Measurements from ENCODE around the gene EPS8L2.
"Not testable (repeated sequence)": the region's sequence is repeated elsewhere in the genome, so short reads cannot be mapped to it uniquely, and the experiment has no call there.

The EPS8L2 gene

DNA sequence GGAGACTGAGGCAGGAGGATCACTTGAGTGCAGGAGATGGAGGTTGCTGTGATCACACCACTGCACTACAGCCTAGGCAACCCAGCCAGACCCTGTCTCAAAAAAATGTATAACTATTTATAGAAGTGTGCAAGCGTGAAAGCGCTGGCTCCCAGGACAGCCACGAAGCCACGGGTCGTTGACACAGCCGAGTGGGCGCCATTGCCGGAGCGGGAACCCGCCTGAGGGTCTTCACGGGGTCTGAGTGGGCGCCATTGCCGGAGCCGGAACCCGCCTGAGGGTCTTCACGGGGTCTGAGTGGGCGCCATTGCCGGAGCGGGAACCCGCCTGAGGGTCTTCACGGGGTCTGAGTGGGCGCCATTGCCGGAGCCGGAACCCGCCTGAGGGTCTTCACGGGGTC lies 28.5 kb downstream of the EPS8L2 start:
- not testable (repeated sequence) for H2AK5ac ChIP-seq (ENCODE audit: low read length); H3K4me1 ChIP-seq (ENCODE audit: control insufficient read depth, low read depth, low read length); H3K56ac ChIP-seq (ENCODE audit: low read length); H3K4me2 ChIP-seq (ENCODE audit: low read length); H3K9ac ChIP-seq (ENCODE audit: low read length); H3K4me3 ChIP-seq (ENCODE audit: low read length); H3K27me3 ChIP-seq (ENCODE audit: insufficient read depth, low read length, poor library complexity); H3K79me2 ChIP-seq (ENCODE audit: control insufficient read depth, insufficient read depth, low read length); H2BK15ac ChIP-seq (replicated peaks; ENCODE audit: low read depth); DNase-seq; H3K27ac ChIP-seq (ENCODE audit: low read depth, low read length); H3K4ac ChIP-seq (ENCODE audit: low read depth, low read length); H3K18ac ChIP-seq (ENCODE audit: low read length); H3K79me1 ChIP-seq (ENCODE audit: low read length); H4K5ac ChIP-seq (ENCODE audit: low read length); H4K8ac ChIP-seq (ENCODE audit: low read depth, low read length); H2BK5ac ChIP-seq (ENCODE audit: low read length); H3K23ac ChIP-seq (ENCODE audit: low read length); H3K36me3 ChIP-seq (ENCODE audit: control insufficient read depth, insufficient read depth, low read length); H2BK120ac ChIP-seq (ENCODE audit: low read depth, low read length)
- WGBS (ENCODE audit: extremely low coverage, insufficient coverage, low lambda C conversion rate) = no CpG with 5 or more reads among the region's 26 CpGs

DNA sequence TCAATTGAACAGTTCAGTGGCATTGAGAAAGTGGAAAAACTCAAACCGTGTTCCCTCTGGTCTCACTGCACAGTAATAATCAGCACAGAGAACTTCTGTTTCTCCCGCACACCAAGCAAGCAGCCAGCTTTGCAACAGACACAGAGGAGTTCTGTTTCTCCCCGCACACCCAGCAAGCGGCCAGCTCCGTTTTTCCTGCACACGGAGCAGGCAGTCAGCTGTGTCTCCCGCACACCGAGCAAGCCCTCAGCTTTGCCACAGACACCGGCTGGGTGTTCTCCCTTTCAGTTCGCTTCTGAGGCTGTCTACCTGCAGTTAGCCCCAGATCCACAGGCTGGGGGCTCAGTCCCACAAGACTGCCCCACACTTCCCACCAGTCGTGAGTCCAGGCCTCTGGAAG lies 31.3 kb downstream of the EPS8L2 start:
- Histone ChIP-seq H3K27me3 (ENCODE audit: insufficient read depth, low read length, poor library complexity) (no peaks in the 10 kb centered on the region), H2BK5ac (ENCODE audit: low read length) (no peak overlapping the region), H3K79me2 (ENCODE audit: control insufficient read depth, insufficient read depth, low read length) (no peaks in the 10 kb centered on the region), H3K79me1 (ENCODE audit: low read length) (no peaks in the 10 kb centered on the region), H2BK120ac (ENCODE audit: low read depth, low read length) (no peak overlapping the region), H3K56ac (ENCODE audit: low read length) (no peak overlapping the region), H3K4me2 (ENCODE audit: low read length) (no peak overlapping the region), H2BK15ac (replicated peaks; ENCODE audit: low read depth) (no peak overlapping the region), H4K5ac (ENCODE audit: low read length) (no peak overlapping the region), H3K18ac (ENCODE audit: low read length) (no peak overlapping the region), H3K27ac (ENCODE audit: low read depth, low read length) (no peak overlapping the region), H3K36me3 (ENCODE audit: control insufficient read depth, insufficient read depth, low read length) (no peaks in the 10 kb centered on the region), H2AK5ac (ENCODE audit: low read length) (no peak overlapping the region), H3K4ac (ENCODE audit: low read depth, low read length) (no peak overlapping the region), H3K4me3 (ENCODE audit: low read length) (no peak overlapping the region), H3K23ac (ENCODE audit: low read length) (no peak overlapping the region), H3K9ac (ENCODE audit: low read length) (no peak overlapping the region), H4K8ac (ENCODE audit: low read depth, low read length) (no peak overlapping the region), H3K4me1 (ENCODE audit: control insufficient read depth, low read depth, low read length) (no peaks in the 10 kb centered on the region)
- DNase-seq = no peak
- WGBS (ENCODE audit: extremely low coverage, insufficient coverage, low lambda C conversion rate) = no CpG with 5 or more reads among the region's 11 CpGs

DNA sequence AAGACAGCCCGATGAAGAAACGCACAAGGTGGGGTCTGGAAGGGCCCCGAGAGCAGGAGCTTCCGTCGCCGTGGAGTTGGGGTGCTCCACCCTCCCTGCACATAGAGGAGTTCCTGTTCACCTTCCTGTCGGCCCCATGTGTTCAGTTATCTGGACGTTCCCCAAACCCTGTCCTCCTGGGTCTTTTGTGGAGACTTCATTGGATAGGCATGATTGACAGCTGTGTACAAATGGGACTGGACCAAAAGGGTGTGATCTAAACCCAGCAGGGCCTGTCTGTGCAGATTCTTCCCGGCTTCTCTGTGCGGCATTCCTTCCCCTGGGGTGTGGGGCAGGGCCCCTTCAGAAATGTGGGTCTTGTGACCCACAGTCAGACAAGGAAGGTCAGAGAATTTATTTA lies 31.9 kb downstream of the EPS8L2 start:
- H3K36me3 ChIP-seq (ENCODE audit: control insufficient read depth, insufficient read depth, low read length); H3K4ac ChIP-seq (ENCODE audit: low read depth, low read length); H2BK120ac ChIP-seq (ENCODE audit: low read depth, low read length); H3K79me1 ChIP-seq (ENCODE audit: low read length); H3K9ac ChIP-seq (ENCODE audit: low read length); H4K8ac ChIP-seq (ENCODE audit: low read depth, low read length); H2AK5ac ChIP-seq (ENCODE audit: low read length); H2BK15ac ChIP-seq (replicated peaks; ENCODE audit: low read depth); H3K27ac ChIP-seq (ENCODE audit: low read depth, low read length); H3K56ac ChIP-seq (ENCODE audit: low read length); DNase-seq; H3K4me1 ChIP-seq (ENCODE audit: control insufficient read depth, low read depth, low read length); H3K18ac ChIP-seq (ENCODE audit: low read length); H3K79me2 ChIP-seq (ENCODE audit: control insufficient read depth, insufficient read depth, low read length); H3K4me2 ChIP-seq (ENCODE audit: low read length); H3K4me3 ChIP-seq (ENCODE audit: low read length); H3K23ac ChIP-seq (ENCODE audit: low read length); H2BK5ac ChIP-seq (ENCODE audit: low read length); H4K5ac ChIP-seq (ENCODE audit: low read length); H3K27me3 ChIP-seq (ENCODE audit: insufficient read depth, low read length, poor library complexity): not testable (repeated sequence)
- no CpG with 5 or more reads among the region's 10 CpGs for WGBS (ENCODE audit: extremely low coverage, insufficient coverage, low lambda C conversion rate)

DNA sequence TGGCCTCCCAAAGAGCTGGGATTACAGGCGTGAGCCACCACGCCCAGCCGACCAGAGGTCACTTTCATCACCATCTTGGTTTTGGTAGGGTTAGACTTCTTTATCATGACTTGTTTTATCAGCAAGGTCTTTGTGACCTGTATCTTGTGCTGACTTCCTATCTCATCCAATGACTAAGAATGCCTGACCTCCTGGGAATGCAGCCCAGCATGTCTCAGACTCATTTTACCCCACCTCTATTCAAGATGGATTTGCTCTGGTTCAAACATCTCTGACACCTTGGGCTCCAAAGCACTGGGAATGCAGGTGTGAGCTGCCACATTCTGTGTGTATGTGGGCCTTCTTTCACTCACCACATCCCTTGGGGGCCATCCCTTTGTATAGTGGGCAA lies 36.1 kb downstream of the EPS8L2 start:
- Histone ChIP-seq H3K4me2 (ENCODE audit: low read length) (no peak overlapping the region), H3K27me3 (ENCODE audit: insufficient read depth, low read length, poor library complexity) (no peaks in the 10 kb centered on the region), H2BK15ac (replicated peaks; ENCODE audit: low read depth) (no peak overlapping the region), H3K18ac (ENCODE audit: low read length) (no peak overlapping the region), H3K4me3 (ENCODE audit: low read length) (no peak overlapping the region), H3K23ac (ENCODE audit: low read length) (no peak overlapping the region), H2BK5ac (ENCODE audit: low read length) (no peak overlapping the region), H3K4me1 (ENCODE audit: control insufficient read depth, low read depth, low read length) (no peaks in the 10 kb centered on the region), H3K56ac (ENCODE audit: low read length) (no peak overlapping the region), H2AK5ac (ENCODE audit: low read length) (no peak overlapping the region), H3K27ac (ENCODE audit: low read depth, low read length) (no peak overlapping the region), H3K36me3 (ENCODE audit: control insufficient read depth, insufficient read depth, low read length) (no peaks in the 10 kb centered on the region), H3K4ac (ENCODE audit: low read depth, low read length) (no peak overlapping the region), H4K5ac (ENCODE audit: low read length) (no peak overlapping the region), H3K79me2 (ENCODE audit: control insufficient read depth, insufficient read depth, low read length) (no peaks in the 10 kb centered on the region), H4K8ac (ENCODE audit: low read depth, low read length) (no peak overlapping the region), H3K79me1 (ENCODE audit: low read length) (no peaks in the 10 kb centered on the region), H3K9ac (ENCODE audit: low read length) (no peak overlapping the region), H2BK120ac (ENCODE audit: low read depth, low read length) (no peak overlapping the region)
- DNase-seq = peak; percentile 58
- WGBS (ENCODE audit: extremely low coverage, insufficient coverage, low lambda C conversion rate) = no CpG with 5 or more reads among the region's 3 CpGs

DNA sequence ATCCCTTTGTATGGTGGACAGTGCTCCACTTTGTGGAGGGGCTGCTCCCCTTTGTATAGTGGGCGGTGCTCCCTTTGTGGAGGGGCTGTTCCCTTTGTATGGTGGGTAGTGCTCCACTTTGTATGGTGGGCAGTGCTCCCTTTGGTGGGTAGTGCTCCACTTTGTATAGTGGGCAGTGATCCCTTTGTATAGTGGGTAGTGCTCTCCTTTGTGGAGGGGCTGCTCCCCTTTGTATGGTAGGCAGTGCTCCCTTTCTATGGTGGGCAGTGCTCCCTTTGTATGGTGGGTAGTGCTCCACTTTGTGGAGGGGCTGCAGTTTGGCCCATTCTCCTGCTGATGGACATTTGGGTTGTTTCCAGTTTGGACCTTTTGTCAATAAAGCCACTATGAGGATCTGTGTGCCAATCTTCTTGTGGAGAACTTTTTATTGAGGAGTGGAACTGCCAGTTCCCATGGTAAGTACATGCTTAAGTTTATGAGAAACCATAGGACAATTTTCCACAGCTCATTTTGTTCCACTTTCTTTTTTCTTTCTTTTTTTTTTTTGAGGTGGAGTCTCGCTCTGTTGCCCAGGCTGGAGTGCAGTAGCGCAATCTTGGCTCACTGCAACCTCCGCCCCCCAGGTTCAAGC lies 36.7 kb downstream of the EPS8L2 start:
- H3K27me3 ChIP-seq (ENCODE audit: insufficient read depth, low read length, poor library complexity) = no peaks in the 10 kb centered on the region
- H3K9ac ChIP-seq (ENCODE audit: low read length) = no peak overlapping the region
- H3K4me1 ChIP-seq (ENCODE audit: control insufficient read depth, low read depth, low read length) = no peaks in the 10 kb centered on the region
- H3K36me3 ChIP-seq (ENCODE audit: control insufficient read depth, insufficient read depth, low read length) = no peaks in the 10 kb centered on the region
- H3K4me3 ChIP-seq (ENCODE audit: low read length) = no peak overlapping the region
- no peak overlapping the region for H3K27ac ChIP-seq (ENCODE audit: low read depth, low read length)
- no peak overlapping the region for H3K4me2 ChIP-seq (ENCODE audit: low read length)
- no peaks in the 10 kb centered on the region for H3K79me1 ChIP-seq (ENCODE audit: low read length)
- no CpG with 5 or more reads among the region's 4 CpGs for WGBS (ENCODE audit: extremely low coverage, insufficient coverage, low lambda C conversion rate)
- no peak for DNase-seq
- no peak overlapping the region for H4K5ac ChIP-seq (ENCODE audit: low read length)
- H3K18ac ChIP-seq (ENCODE audit: low read length) = no peak overlapping the region
- no peak overlapping the region for H4K8ac ChIP-seq (ENCODE audit: low read depth, low read length)
- no peak overlapping the region for H3K4ac ChIP-seq (ENCODE audit: low read depth, low read length)
- H2BK5ac ChIP-seq (ENCODE audit: low read length) = no peak overlapping the region
- peaks cover 2% of the 10 kb centered on the region for H3K79me2 ChIP-seq (ENCODE audit: control insufficient read depth, insufficient read depth, low read length)
- no peak overlapping the region for H2AK5ac ChIP-seq (ENCODE audit: low read length)
- H3K23ac ChIP-seq (ENCODE audit: low read length) = no peak overlapping the region
- H3K56ac ChIP-seq (ENCODE audit: low read length) = no peak overlapping the region
- no peak overlapping the region for H2BK15ac ChIP-seq (replicated peaks; ENCODE audit: low read depth)
- no peak overlapping the region for H2BK120ac ChIP-seq (ENCODE audit: low read depth, low read length)

DNA sequence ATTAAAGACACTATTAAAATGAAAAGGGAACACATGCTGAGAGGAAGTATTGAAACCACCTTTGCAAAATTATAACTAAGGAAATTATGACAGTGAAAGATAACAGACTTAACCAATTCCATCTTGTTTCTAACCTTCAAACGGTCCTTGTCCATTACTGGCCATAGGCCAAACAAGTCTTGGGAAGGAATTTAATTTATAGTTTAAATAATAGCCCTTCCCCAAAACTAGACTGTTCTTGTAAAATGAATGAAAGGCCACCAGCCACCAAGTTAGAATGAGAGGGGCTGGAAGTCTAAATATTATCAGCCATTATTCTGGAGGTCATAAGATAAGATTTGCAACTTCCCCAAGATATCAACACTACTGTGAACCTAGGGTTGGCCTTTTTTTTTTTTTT lies 39.4 kb downstream of the EPS8L2 start:
- DNase-seq = no peak
- H3K9ac ChIP-seq (ENCODE audit: low read length) = no peak overlapping the region
- no peak overlapping the region for H2AK5ac ChIP-seq (ENCODE audit: low read length)
- no peak overlapping the region for H2BK15ac ChIP-seq (replicated peaks; ENCODE audit: low read depth)
- H3K56ac ChIP-seq (ENCODE audit: low read length) = no peak overlapping the region
- no peak overlapping the region for H3K27ac ChIP-seq (ENCODE audit: low read depth, low read length)
- peaks cover 9% of the 10 kb centered on the region for H3K79me1 ChIP-seq (ENCODE audit: low read length)
- H3K4ac ChIP-seq (ENCODE audit: low read depth, low read length) = no peak overlapping the region
- no peak overlapping the region for H4K5ac ChIP-seq (ENCODE audit: low read length)
- H3K27me3 ChIP-seq (ENCODE audit: insufficient read depth, low read length, poor library complexity) = no peaks in the 10 kb centered on the region
- peaks cover 3% of the 10 kb centered on the region for H3K4me1 ChIP-seq (ENCODE audit: control insufficient read depth, low read depth, low read length)
- H3K79me2 ChIP-seq (ENCODE audit: control insufficient read depth, insufficient read depth, low read length) = peaks cover 25% of the 10 kb centered on the region
- H3K36me3 ChIP-seq (ENCODE audit: control insufficient read depth, insufficient read depth, low read length) = no peaks in the 10 kb centered on the region
- no peak overlapping the region for H3K4me3 ChIP-seq (ENCODE audit: low read length)
- H3K18ac ChIP-seq (ENCODE audit: low read length) = no peak overlapping the region
- no peak overlapping the region for H4K8ac ChIP-seq (ENCODE audit: low read depth, low read length)
- H3K4me2 ChIP-seq (ENCODE audit: low read length) = no peak overlapping the region
- H2BK5ac ChIP-seq (ENCODE audit: low read length) = no peak overlapping the region
- no peak overlapping the region for H2BK120ac ChIP-seq (ENCODE audit: low read depth, low read length)
- WGBS (ENCODE audit: extremely low coverage, insufficient coverage, low lambda C conversion rate) = no CpG with 5 or more reads among the region's 1 CpG
- no peak overlapping the region for H3K23ac ChIP-seq (ENCODE audit: low read length)

Measured in mesendoderm (in vitro differentiated cells).